Epithelial cell of proximal tubule (primary cell): ENCODE results near the gene AKAP7. TPM values are rescaled to one million over a fixed set of nuclear protein-coding genes. Genes with fewer than 3 reads are reported as not detected.

Experiments
- DNase-seq: peaks from one replicate; pipeline ENCODE4 v3.0.0-alpha.2; 2011; ENCODE audit warnings: low read depth
- H3K4me3 ChIP-seq: 2 replicates; pipeline ENCODE4 v1.5.1; 2011; ENCODE audit warnings: low read depth, mild to moderate bottlenecking, low read length
- total RNA-seq: library from RNA; depleted of rRNA; stranded (reverse); fragments of >200 nt; gene quantifications from 2 replicates; pipeline ENCODE4 v1.2.3, GENCODE V29; 2015
- TF ChIP-seq, protein P1 (sequence below): conservative IDR thresholded peaks from 2 replicates; pipeline ENCODE4 v1.5.1; 2012; ENCODE audit warnings: low read depth, mild to moderate bottlenecking, low read length

Gene AKAP7
- total RNA-seq, 1 donor from 2014 or later: 3.5 TPM

DNA sequence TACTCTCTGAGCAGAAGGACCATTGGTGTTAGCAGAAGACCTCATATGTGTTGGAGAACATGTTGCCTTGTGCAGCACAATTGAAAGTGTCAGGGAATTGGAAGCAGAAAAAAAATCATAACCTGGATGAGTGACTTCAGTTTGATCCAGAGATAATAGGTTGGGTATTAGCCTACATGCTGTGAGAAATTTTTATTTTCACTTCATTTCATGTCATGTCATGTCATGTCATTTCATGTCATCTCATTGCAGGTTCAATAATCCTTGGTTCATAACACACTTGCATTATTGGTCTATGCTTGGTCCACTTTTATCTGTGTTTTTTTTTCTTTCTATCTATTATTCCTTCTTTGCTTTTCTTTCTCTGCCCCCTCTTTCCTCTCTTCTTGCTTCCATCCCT is 34.3 kb downstream of the AKAP7 start:
- H3K4me3 ChIP-seq: no peak overlapping the region
- DNase-seq: no peak
- TF ChIP-seq, protein P1, sequence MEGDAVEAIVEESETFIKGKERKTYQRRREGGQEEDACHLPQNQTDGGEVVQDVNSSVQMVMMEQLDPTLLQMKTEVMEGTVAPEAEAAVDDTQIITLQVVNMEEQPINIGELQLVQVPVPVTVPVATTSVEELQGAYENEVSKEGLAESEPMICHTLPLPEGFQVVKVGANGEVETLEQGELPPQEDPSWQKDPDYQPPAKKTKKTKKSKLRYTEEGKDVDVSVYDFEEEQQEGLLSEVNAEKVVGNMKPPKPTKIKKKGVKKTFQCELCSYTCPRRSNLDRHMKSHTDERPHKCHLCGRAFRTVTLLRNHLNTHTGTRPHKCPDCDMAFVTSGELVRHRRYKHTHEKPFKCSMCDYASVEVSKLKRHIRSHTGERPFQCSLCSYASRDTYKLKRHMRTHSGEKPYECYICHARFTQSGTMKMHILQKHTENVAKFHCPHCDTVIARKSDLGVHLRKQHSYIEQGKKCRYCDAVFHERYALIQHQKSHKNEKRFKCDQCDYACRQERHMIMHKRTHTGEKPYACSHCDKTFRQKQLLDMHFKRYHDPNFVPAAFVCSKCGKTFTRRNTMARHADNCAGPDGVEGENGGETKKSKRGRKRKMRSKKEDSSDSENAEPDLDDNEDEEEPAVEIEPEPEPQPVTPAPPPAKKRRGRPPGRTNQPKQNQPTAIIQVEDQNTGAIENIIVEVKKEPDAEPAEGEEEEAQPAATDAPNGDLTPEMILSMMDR: no peak

DNA sequence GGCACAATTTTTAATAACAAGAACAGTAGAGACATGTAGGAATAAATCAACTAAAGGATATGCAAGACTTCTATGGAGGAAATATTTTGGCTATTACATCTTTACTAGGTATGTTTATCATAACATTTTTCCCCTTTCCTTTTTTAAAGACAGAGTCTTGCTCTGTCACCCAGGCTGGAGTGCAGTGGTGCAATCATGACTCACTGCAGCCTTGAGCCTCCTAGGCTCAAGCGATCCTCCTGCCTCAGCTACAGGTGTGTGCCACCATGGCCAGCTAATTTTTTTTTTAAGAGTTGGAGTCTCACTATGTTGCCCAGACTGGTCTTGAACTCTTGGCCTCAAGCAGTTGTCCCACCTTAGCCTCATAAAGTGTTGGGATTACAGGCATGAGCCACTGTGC is 37.0 kb downstream of the AKAP7 start:
- no peak for DNase-seq
- TF ChIP-seq, protein P1: no peak
- H3K4me3 ChIP-seq: no peak overlapping the region

DNA sequence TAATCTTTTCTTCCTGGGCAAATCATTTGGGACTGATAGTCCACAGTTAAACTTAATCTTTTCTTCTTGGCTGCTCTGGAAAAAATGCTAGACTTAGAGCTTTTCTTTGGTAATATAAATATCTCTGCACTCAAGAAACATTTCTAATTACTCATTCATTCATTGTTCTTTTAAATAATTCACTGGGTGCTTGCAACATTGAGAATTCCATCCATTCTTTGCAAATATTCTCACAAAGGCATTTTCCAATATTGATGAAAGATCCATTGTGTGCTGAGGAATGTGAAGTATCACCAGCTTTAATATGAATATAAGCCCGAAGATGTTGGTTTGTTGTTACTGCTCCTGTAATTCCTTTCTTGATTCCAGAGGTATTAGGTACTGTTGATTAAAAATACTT is 38.4 kb downstream of the AKAP7 start:
- TF ChIP-seq, protein P1: no peak
- peak; percentile 37 for DNase-seq
- H3K4me3 ChIP-seq: no peak overlapping the region

DNA sequence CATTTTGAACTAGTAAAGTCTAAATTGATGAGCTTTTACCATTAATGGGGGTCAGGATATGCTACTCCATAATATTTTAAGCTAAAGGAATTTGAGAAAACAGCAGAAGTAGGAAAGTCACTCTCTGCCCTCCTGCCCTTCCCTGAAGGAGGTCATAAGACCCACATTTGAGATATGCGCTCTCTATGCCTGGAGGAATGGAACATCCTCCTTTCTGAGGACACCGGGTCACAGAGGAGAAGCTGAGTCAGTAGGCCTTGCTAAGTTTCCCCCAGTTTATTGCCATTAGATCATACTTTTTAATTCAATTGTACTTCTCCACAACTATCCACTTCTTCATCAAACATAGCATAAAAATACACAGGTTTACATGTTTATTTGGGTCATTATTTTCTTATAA is 40.3 kb downstream of the AKAP7 start:
- TF ChIP-seq, protein P1: no peak
- no peak overlapping the region for H3K4me3 ChIP-seq
- DNase-seq: no peak

DNA sequence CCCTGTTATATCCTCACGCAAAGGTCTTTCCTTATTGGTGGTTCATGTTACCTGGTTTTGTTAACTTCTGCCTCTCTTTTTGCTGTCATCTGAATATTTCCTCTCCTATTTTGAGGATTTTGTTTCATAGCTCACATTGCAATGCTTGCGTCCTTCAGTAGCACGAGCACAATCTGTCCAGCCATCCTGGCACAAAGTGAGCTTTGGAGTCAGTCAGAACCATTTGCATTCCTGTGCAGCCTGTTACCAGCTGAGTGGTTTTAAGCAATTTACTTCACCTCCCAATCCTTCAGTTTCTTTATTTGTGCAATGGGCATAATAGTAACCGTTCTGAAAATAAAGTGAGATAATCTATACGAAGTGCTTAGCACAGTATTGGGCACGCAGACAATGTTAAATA is 42.7 kb downstream of the AKAP7 start:
- DNase-seq: no peak
- H3K4me3 ChIP-seq: no peak overlapping the region
- TF ChIP-seq, protein P1: no peak

DNA sequence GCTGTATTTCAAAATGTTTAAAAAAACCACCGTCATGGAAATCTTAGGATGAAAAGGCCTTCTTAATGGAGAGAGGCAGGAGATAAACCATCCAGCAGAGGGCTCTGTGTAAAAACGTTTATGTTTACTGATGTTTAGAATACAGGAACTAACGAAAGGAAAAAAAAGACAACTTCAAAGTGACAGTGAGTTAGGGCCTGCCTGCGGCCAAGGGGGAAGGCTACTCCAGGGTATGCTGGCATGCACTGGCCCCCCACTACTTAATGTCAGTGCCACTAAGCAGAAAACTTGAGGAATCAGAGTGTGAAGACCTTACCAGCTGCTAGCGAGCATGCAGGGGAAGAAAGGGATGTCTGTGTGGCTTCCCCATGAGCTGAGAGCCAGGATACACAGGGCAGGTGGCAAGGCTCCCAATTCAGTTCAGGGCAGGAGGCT is 47.7 kb downstream of the AKAP7 start:
- TF ChIP-seq, protein P1: peak; percentile 61
- no peak for DNase-seq

DNA sequence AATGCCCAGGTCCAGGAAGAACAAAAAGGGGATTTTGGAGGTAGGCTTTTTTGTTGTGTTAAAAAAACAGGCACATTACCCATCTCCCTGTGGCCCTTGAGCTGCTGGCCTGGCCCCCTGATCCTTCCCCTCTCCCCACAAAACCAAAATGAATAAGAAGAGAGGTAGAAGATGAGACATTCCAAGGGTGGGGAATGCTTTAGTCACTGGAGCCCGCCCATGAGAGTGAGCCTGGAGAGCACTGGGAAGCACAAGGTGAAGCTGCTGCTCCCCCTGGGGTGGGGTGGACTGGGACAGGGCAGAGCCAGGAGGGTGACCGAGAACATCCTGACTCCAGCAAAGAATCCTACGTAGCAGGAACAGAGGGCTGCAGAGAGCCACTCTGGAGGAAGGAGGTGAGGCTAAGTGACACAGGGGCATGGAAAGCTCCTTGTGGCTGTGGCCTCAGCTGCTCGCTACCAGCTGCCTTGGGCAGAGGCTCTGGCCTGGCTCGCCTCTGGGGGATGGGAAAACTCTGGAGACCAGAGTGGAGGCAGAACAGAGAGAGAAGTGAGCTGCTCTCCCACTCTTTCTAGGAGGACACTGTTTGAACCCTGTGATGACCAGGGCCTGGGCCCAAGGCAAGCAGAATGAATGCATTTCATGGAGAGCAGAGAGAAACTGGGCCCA is 48.3 kb downstream of the AKAP7 start:
- TF ChIP-seq, protein P1: no peak
- H3K4me3 ChIP-seq: no peak overlapping the region
- no peak for DNase-seq

More for the DNA sequence above, 47.7 kb downstream of the AKAP7 start:
- no peak overlapping the region for H3K4me3 ChIP-seq
